Smooth muscle cell (in vitro differentiated cells): ENCODE results near the gene C19orf12. TPM values are rescaled to one million over a fixed set of nuclear protein-coding genes. Genes with fewer than 3 reads are reported as not detected.

Experiments used
- DNase-seq: peaks from one replicate; lab custom pipeline; 2025; ENCODE audit not compliant: unreplicated experiment; lab: John Stamatoyannopoulos, UW
- H2AFZ ChIP-seq: fragments of 200-600 bp; sonication (generic); 2 replicates; pipeline ENCODE4 v1.6.0; 2016; ENCODE audit warnings: antibody characterized with exemption, low read depth, mild to moderate bottlenecking
- H3F3A ChIP-seq: fragments of 200-600 bp; sonication (generic); 2 replicates; pipeline ENCODE4 v1.6.0; 2017; ENCODE audit warnings: antibody characterized with exemption, low read depth
- H3K27ac ChIP-seq: fragments of 200-600 bp; sonication (generic); 2 replicates; pipeline ENCODE4 v1.5.1; 2016; ENCODE audit warnings: low read depth, mild to moderate bottlenecking
- H3K27me3 ChIP-seq: fragments of 200-600 bp; sonication (generic); 2 replicates; pipeline ENCODE4 v1.6.1; 2016; ENCODE audit warnings: low read depth, mild to moderate bottlenecking
- H3K36me3 ChIP-seq: fragments of 200-600 bp; sonication (generic); 2 replicates; pipeline ENCODE4 v1.5.1; 2016; ENCODE audit warnings: low read depth
- H3K4me1 ChIP-seq: fragments of 200-600 bp; sonication (generic); 2 replicates; pipeline ENCODE4 v1.5.1; 2016; ENCODE audit warnings: low read depth
- H3K4me2 ChIP-seq: fragments of 200-600 bp; sonication (generic); 2 replicates; pipeline ENCODE4 v1.6.0; 2016; ENCODE audit warnings: mild to moderate bottlenecking
- H3K4me3 ChIP-seq: fragments of 200-600 bp; sonication (generic); 2 replicates; pipeline ENCODE4 v1.5.1; 2016; ENCODE audit warnings: mild to moderate bottlenecking
- H3K79me2 ChIP-seq: fragments of 200-600 bp; sonication (generic); 2 replicates; pipeline ENCODE4 v1.6.0; 2016; ENCODE audit warnings: low read depth, mild to moderate bottlenecking
- H3K9ac ChIP-seq: fragments of 200-600 bp; sonication (generic); 2 replicates; pipeline ENCODE4 v1.6.0; 2016; ENCODE audit warnings: low read depth
- H3K9me3 ChIP-seq: fragments of 200-600 bp; sonication (generic); replicated peaks from 2 replicates; pipeline ENCODE4 v1.5.1; 2016; ENCODE audit warnings: low read depth
- H4K20me1 ChIP-seq: fragments of 200-600 bp; sonication (generic); 2 replicates; pipeline ENCODE4 v1.6.0; 2016; ENCODE audit warnings: low read depth
- CTCF ChIP-seq: fragments of 200-600 bp; sonication (generic); IDR thresholded peaks from 2 replicates; pipeline ENCODE4 v1.5.1; 2017; ENCODE audit warnings: borderline replicate concordance, mild to moderate bottlenecking, antibody characterized with exemption; ENCODE audit not compliant: insufficient read depth, poor library complexity, severe bottlenecking
- WGBS: methylation state at CpG from one replicate; pipeline ENCODE4 v1.1.7; 2016; ENCODE audit warnings: low lambda C conversion rate; 5-methylcytosine and 5-hydroxymethylcytosine counted together
- polyA plus RNA-seq: library from polyadenylated mRNA; unstranded; fragments of >200 nt; fragmentation: Nextera tagmentation; extraction: Ambion mirVana; gene quantifications from 2 replicates; pipeline ENCODE4 v1.2.1, GENCODE V29; 2016
- total RNA-seq: library from RNA; depleted of rRNA; stranded (reverse); fragments of >200 nt; gene quantifications from 2 replicates; pipeline ENCODE4 v1.2.3, GENCODE V29; 2014

The C19orf12 gene
- total and polyA plus RNA-seq, 2 experiments from 2014 or later: 22.7 to 30.0 TPM

- Histone ChIP-seq H2AFZ (no peak overlapping the region), H3K36me3 (no peaks in the 10 kb centered on the region), H3K27me3 (no peaks in the 10 kb centered on the region), H3K79me2 (no peaks in the 10 kb centered on the region), H3K27ac (no peak overlapping the region), H3K4me3 (no peak overlapping the region), H3K9ac (no peak overlapping the region), H3K4me1 (no peaks in the 10 kb centered on the region), H3K9me3 (no peaks in the 10 kb centered on the region), H3F3A (no peaks in the 10 kb centered on the region), H4K20me1 (no peaks in the 10 kb centered on the region), H3K4me2 (no peak overlapping the region)
- DNase-seq: no peak
- no peak for TF ChIP-seq CTCF
- WGBS: 75% methylated on average over 7 of the region's 7 CpGs
Observed at GRCh38 chr19:29650772-29651387, 64.2 kb downstream of the C19orf12 start.

Other genes with a start within 250 kb of the C19orf12 start
- gene VSTM2B, start 189.3 kb downstream of the C19orf12 start, total RNA-seq: not detected in 2 replicates
- not detected in 2 replicates for gene VSTM2B, start 189.3 kb downstream of the C19orf12 start, polyA plus RNA-seq
- gene POP4, start 109.0 kb downstream of the C19orf12 start, total RNA-seq: 54.4 and 68.8 TPM in 2 replicates
- 90.6 and 94.9 TPM in 2 replicates for gene POP4, start 109.0 kb downstream of the C19orf12 start, polyA plus RNA-seq
- 2.2 and 2.3 TPM in 2 replicates for gene PLEKHF1, start 49.8 kb downstream of the C19orf12 start, total RNA-seq
- gene PLEKHF1, start 49.8 kb downstream of the C19orf12 start, polyA plus RNA-seq: 4.0 and 6.9 TPM in 2 replicates
- 17.7 and 26.5 TPM in 2 replicates for gene CCNE1, start 96.7 kb upstream of the C19orf12 start, total RNA-seq
- 22.4 and 34.4 TPM in 2 replicates for gene CCNE1, start 96.7 kb upstream of the C19orf12 start, polyA plus RNA-seq
- gene URI1, start 227.0 kb upstream of the C19orf12 start, total RNA-seq: 47.6 and 53.5 TPM in 2 replicates
- gene URI1, start 227.0 kb upstream of the C19orf12 start, polyA plus RNA-seq: 36.8 and 39.3 TPM in 2 replicates